Sigmoid colon (tissue), 4 donors: ENCODE measurements around the gene ELMO1.

ENCODE experiments used
- CTCF ChIP-seq, 4 experiments: fragments of 450-650 bp in 3 of 4; fragments of 200-600 bp in 1 of 4; IDR thresholded peaks; one replicate each; pipeline ENCODE4 v1.5.1; 2016 to 2019; ENCODE audit warnings: antibody characterized with exemption in 4 of 4, mild to moderate bottlenecking in 3 of 4, moderate library complexity in 2 of 4
- EP300 ChIP-seq, 4 donors: sonication (generic); formaldehyde crosslinking; IDR thresholded peaks; one replicate each; pipeline ENCODE4 v1.6.1; 2017; ENCODE audit warnings: antibody characterized with exemption in 4 of 4
- POLR2A ChIP-seq, 2 donors: fragments of 450-650 bp; IDR thresholded peaks; one replicate each; pipeline ENCODE4 v1.6.1; 2016; ENCODE audit warnings: antibody characterized with exemption in 2 of 2, mild to moderate bottlenecking in 2 of 2, moderate library complexity in 2 of 2
- POLR2AphosphoS5 ChIP-seq, 4 donors: sonication (generic); formaldehyde crosslinking; IDR thresholded peaks; one replicate each; pipeline ENCODE4 v1.6.1; 2017; ENCODE audit warnings: antibody characterized with exemption in 4 of 4

- TF ChIP-seq CTCF (IDR thresholded peaks at IDR 0.05) = no peak
- TF ChIP-seq POLR2AphosphoS5 (IDR thresholded peaks at IDR 0.05) = no peak
- TF ChIP-seq EP300 (IDR thresholded peaks at IDR 0.05) = no peak
- no peak for TF ChIP-seq POLR2A (IDR thresholded peaks at IDR 0.05)
Measured at GRCh38 chr7:37041461-37041860, 407.2 kb downstream of the ELMO1 start.
